ENCODE data around the gene NID2.

NID2 gene

DNA sequence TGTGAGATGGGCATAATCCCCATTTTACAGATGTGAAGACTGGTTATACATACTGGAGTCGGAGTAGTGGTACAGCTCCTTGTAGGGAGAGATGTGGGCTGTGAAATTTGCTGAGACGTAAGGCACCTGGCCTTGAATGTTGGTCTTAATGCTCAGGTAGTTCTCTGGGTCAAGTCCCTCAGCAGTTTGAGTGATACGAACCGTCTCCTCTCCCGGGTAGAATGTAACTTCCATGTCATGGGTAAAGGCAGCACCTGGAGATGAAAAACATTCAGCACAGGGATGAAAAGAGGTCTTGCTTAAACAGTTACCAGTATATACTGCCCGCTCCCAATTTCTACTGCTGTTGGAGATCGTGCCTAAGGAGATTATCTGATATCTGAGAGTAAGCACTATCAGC is 28.3 kb downstream of the NID2 start:
- TF ChIP-seq, protein P1, sequence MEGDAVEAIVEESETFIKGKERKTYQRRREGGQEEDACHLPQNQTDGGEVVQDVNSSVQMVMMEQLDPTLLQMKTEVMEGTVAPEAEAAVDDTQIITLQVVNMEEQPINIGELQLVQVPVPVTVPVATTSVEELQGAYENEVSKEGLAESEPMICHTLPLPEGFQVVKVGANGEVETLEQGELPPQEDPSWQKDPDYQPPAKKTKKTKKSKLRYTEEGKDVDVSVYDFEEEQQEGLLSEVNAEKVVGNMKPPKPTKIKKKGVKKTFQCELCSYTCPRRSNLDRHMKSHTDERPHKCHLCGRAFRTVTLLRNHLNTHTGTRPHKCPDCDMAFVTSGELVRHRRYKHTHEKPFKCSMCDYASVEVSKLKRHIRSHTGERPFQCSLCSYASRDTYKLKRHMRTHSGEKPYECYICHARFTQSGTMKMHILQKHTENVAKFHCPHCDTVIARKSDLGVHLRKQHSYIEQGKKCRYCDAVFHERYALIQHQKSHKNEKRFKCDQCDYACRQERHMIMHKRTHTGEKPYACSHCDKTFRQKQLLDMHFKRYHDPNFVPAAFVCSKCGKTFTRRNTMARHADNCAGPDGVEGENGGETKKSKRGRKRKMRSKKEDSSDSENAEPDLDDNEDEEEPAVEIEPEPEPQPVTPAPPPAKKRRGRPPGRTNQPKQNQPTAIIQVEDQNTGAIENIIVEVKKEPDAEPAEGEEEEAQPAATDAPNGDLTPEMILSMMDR (IDR thresholded peaks at IDR 0.05; ENCODE audit: insufficient read depth, missing control alignments), result no peak
- no peak for FAIRE-seq

DNA sequence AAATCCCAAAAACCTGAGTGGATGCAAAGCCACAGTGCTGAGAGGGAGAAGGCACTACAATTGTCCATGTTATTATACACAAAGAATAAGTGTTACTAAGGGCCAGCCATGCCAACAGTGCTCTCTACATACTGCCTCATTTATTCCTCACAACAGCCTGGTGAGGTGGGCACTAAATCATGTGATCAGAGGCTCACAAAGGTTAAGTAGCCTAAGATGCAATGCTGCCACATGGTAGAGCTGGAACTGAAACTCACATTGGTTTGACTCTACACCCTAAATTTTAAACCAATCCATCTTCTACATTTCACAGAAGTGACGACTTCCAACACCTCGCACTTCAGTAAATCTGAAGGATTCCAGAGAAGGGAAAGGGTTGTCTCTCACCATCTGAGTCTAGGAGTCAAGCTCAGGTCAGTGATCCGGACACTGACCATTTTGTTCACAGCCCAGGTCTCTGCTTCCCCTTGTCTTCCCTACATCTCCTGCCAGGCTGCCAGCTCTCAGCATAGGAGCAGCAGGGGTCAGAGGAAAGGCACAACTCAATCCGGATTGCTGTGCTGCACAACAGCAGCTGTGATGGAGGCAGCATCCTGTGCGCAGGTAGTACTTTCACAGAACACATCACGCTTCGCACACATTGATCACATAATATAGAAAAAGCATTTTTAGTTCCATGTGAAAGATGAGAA is 29.6 kb downstream of the NID2 start:
- FAIRE-seq (no peak), DNase-seq (ENCODE audit: insufficient read length, low spot score) (no peak)
- TF ChIP-seq, protein P1 (IDR thresholded peaks at IDR 0.05; ENCODE audit: insufficient read depth, missing control alignments), result no peak

More for the DNA sequence above, 28.3 kb downstream of the NID2 start:
- no peak for DNase-seq (ENCODE audit: insufficient read length, low spot score)

DNA sequence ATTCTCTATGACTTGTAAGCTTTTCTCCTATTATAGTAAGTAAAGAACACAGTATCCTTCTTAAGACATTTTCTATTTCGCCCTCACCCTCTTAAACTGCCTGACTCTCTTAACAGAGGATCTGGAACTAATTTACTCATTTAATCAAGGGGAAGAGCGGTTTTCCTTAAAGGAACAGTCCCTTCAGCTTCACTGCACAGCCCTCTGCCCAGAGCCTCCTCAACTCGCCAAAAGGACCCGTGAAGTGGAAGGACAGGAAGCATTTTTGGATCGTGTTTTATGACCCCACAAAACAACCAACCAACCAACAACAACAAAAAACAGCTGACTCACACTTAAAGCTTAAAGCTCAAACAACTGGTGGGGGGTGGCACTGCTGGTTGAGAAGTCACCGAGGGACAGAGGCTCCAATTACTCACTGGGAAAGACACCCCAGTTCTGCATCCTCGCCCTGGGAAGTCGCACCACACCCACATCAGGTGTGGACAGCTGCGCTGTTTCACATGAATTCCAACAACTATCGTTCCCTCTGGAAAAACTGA is 35.7 kb downstream of the NID2 start:
- TF ChIP-seq, protein P1 (IDR thresholded peaks at IDR 0.05; ENCODE audit: insufficient read depth, missing control alignments), result no peak
- no peak for FAIRE-seq
- DNase-seq (ENCODE audit: insufficient read length, low spot score), result no peak

DNA sequence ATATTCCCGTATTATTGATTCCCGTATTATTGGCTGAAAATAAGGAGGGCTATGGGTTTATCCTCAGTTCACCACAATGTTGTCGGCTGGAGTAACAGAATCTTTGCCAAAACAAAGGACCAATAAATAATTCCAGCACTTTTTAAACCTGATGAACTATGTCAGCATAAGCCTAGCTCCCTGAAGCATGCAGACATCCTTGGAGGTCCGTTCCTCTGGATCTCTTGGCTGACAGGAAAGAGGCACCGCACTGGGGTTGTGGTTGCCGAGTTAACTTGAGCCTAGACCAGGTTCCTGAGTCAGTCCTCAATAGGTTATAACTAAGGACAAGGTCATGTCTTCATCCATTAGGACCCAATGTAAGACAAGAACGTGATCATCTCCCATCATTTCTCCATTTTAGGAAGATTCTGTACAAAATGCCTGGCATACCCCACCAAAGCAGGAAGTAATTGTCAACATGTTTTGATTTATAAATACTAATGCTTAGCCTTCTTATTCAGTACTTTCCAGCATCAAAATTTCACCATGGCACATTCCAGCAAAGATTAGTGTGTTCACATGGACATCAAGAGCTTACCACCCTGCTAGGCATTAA is 36.6 kb downstream of the NID2 start:
- TF ChIP-seq, protein P1 (IDR thresholded peaks at IDR 0.05; ENCODE audit: insufficient read depth, missing control alignments), result no peak
- no peak for FAIRE-seq
- DNase-seq (ENCODE audit: insufficient read length, low spot score), result no peak

DNA sequence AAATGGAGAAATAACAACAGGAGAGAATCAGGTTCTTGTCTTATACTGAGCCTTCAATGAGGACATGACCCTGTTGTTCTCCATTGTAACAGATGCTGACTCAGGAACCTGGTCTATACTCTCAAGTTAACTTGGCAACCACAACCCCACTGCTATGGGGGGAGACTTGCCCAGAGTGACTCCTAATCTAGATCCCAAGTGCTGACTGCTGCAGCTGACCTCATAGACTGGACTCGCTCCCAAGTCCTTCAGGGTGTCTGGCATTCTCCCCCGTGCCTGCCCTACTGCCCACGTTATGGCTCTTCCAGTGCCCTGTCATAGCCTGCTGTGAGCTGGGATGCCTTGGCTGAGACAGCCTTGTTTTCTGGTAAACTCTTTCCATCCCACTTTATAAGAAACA is 37.1 kb downstream of the NID2 start:
- TF ChIP-seq, protein P1 (IDR thresholded peaks at IDR 0.05; ENCODE audit: insufficient read depth, missing control alignments), result no peak
- no peak for FAIRE-seq
- no peak for DNase-seq (ENCODE audit: insufficient read length, low spot score)

DNA sequence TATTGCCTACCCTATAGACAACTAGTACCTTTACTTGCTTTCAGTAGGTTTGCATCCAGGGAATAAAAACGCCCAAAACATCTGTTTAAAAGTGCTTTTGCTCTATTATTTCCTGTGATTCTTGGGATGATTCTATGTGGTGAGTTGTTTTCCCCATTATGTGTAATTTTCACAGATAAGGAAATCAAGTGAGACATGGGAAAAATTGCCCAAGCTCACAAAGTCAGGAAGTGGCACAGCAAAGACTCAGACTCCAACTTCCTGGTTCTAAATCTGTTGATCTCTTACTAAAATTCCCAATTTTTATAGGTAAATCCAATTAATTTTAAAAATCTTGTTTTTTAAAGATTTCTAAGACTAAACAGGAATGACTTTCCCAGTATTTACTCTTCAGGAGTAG is 39.0 kb downstream of the NID2 start:
- FAIRE-seq, result no peak
- TF ChIP-seq, protein P1 (IDR thresholded peaks at IDR 0.05; ENCODE audit: insufficient read depth, missing control alignments), result no peak
- DNase-seq (ENCODE audit: insufficient read length, low spot score), result no peak

DNA sequence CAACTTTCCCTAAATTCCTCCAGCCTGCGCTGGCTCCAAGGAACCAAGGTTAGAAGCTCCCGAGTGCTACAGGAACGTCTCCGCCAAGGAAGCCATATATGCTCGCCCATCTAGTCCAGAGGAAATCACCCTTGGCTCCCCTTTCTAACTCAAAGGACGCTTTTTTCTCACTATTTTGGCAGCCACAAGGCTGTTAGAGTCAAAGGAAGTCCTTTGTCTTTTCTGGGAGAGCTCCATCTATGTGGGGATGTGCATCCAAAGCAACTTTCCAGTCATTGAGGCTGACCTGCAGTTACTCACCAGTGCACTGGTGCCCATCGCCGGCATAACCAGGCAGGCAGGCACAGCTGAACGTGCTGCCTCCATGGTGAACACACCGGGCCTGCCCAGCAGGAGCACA is 42.0 kb downstream of the NID2 start:
- DNase-seq (ENCODE audit: insufficient read length, low spot score), result no peak
- FAIRE-seq, result no peak
- TF ChIP-seq, protein P1 (IDR thresholded peaks at IDR 0.05; ENCODE audit: insufficient read depth, missing control alignments), result no peak

Measured in D721Med (cell line).